GM19397 (cell line): ENCODE measurements around the gene VEGFA.
A peak's percentile ranks its signal among the peaks of the same experiment; 100 is the strongest.

Experiments
- ATAC-seq: cut with Tn5 transposase; IDR thresholded peaks from one replicate; pipeline ENCODE4 v1.9.1; 2021; ENCODE audit warnings: mild to moderate bottlenecking, moderate library complexity; ENCODE audit not compliant: unreplicated experiment

VEGFA gene

DNA sequence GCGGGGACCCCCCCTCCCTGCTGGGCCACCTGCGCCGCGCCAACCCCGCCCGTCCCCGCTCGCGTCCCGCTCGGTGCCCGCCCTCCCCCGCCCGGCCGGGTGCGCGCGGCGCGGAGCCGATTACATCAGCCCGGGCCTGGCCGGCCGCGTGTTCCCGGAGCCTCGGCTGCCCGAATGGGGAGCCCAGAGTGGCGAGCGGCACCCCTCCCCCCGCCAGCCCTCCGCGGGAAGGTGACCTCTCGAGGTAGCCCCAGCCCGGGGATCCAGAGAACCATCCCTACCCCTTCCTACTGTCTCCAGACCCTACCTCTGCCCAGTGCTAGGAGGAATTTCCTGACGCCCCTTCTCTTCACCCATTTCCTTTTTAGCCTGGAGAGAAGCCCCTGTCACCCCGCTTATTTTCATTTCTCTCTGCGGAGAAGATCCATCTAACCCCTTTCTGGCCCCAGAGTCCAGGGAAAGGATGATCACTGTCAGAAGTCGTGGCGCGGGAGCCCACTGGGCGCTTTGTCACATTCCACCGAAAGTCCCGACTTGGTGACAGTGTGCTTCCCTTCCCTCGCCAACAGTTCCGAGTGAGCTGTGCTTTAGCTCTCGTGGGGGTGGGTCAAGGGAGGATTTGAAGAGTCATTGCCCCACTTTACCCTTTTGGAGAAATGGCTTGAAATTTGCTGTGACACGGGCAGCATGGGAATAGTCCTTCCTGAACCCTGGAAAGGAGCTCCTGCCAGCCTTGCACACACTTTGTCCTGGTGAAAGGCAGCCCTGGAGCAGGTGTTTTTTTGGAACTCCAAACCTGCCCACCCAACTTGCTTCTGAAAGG is 2.1 kb downstream of the VEGFA start:
- ATAC-seq: peak; percentile 29

DNA sequence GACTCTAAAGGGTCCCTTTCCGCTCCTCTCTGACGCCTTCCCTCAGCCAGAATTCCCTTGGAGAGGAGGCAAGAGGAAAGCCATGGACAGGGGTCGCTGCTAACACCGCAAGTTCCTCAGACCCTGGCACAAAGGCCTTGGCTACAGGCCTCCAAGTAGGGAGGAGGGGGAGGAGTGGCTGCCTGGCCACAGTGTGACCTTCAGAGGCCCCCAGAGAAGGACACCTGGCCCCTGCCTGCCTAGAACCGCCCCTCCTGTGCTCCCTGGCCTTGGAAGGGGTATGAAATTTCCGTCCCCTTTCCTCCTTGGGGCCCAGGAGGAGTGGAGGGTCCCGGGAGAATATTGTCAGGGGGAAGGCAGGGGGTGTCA is 2.7 kb downstream of the VEGFA start:
- ATAC-seq: no peak

DNA sequence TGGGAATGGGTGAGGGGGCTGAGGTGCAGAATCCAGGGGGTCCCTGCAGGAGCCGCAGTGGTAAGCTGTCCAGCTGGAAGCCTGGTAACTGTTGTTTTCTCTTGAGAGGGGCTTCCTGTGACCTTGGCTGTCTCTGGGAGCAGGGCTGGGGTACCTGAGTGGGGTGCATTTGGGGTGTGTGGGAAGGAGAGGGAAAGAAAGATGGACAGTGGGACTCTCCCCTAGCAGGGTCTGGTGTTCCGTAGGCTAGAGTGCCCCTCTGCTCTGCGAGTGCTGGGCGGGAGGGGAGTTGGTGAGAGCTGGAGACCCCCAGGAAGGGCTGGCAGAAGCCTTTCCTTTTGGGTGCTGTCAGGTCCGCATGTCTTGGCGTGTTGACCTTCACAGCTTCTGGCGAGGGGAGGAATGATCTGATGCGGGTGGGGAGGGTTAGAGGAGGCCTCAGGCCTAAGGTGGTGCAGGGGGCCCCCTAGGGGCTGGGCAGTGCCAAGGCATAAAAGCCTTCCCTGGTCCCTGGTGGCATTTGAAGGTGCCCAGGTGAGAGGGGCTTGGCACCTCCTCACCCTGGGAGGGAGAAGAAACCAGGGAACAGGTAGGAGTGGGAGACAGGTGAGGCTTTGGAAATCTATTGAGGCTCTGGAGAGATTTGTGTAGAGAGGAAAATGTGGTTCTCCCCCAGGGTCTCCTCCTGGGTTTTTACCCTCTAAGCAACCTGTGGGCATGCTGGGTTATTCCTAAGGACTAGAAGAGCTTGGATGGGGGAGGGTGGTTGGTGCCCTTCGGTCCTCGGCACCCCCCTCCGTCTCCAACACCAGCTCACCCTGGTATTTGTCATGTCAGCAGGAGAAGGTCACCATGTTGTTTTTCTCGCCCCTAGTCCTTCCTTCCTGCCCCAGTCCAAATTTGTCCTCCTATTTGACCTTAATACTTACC is 3.3 kb downstream of the VEGFA start:
- ATAC-seq: no peak

DNA sequence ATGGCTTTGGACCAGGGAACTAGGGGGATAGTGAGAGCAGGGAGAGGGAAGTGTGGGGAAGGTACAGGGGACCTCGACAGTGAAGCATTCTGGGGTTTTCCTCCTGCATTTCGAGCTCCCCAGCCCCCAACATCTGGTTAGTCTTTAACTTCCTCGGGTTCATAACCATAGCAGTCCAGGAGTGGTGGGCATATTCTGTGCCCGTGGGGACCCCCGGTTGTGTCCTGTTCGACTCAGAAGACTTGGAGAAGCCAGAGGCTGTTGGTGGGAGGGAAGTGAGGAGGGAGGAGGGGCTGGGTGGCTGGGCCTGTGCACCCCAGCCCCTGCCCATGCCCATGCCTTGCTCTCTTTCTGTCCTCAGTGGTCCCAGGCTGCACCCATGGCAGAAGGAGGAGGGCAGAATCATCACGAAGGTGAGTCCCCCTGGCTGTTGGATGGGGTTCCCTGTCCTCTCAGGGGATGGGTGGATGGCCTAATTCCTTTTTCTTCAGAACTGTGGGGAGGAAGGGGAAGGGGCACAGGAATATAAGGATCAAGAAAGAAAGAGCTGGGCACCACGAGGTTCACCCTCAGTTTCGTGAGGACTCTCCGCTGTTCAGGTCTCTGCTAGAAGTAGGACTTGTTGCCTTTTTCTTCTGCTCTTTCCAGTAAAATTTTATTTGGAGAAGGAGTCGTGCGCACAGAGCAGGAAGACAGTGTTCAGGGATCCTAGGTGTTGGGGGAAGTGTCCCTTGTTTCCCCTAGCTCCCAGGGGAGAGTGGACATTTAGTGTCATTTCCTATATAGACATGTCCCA is 4.2 kb downstream of the VEGFA start:
- no peak for ATAC-seq

DNA sequence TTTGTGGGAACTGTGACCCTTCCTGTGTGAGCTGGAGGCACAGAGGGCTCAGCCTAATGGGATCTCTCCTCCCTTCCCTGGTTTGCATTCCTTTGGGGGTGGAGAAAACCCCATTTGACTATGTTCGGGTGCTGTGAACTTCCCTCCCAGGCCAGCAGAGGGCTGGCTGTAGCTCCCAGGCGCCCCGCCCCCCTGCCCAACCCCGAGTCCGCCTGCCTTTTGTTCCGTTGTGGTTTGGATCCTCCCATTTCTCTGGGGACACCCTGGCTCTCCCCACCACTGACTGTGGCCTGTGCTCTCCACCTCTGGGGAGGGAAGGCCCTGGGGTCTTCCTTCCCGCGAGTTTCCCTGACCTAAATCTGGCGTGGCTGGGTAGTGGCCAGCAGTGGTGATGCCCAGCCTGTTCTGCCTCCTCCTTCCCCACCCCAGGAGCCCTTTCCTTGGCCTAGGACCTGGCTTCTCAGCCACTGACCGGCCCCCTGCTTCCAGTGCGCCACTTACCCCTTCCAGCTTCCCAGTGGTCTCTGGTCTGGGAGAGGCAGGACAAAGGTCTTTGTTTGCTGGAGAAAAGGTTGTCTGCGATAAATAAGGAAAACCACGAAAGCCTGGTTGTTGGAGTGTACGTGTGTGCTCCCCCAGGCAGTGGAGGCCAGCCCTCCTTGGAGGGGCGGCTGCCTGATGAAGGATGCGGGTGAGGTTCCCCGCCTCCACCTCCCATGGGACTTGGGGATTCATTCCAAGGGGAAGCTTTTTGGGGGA is 4.9 kb downstream of the VEGFA start:
- no peak for ATAC-seq

DNA sequence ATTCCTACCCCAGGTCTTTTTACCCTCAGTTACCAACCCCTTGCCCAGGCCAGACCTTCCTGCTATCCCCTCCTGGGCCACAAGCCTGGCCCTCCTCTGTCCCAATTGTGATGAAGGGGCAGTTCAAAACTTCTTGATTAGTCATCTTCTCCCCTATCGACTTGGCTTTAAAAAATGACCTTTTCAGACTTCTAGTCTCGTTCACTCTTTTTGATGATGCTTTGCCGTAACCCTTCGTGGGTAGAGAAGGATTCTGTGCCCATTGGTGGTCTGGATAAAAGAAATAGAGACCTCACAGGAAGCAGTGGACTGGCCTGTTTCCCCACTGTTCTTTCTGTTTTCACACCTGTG is 5.5 kb downstream of the VEGFA start:
- ATAC-seq: no peak

DNA sequence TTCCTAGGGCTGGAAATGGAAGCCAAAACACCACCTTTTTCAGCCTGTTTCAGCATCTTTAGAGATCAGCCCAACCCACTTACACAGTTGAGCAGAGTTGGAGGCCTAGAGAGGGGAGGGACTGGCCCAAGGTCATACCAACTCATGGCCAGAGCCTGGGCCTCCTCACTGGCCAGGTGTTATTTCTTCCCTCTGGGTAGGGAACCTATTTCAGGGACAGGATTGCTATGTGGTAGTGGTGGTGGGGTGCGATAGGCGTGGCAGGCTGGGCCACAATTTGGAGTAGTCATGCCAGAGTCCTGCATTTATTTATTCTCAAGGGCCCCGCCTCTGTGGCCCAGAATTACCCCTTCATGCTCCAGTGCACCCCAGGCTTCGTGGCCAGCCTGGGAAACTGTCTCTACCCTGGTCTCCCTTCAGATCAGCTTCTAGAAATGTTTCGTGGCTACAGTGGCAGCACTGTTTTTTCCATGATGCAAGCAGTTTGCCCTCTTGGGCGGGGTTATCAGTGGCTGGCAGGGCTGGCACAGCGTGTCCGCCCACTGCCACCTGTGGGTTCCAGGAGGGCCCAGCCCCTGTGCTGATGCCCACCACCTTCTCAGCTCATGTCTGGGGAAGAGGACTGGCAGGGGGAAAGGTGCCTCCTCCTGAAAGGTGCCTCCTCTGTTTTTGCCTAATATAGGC is 6.2 kb downstream of the VEGFA start:
- no peak for ATAC-seq

DNA sequence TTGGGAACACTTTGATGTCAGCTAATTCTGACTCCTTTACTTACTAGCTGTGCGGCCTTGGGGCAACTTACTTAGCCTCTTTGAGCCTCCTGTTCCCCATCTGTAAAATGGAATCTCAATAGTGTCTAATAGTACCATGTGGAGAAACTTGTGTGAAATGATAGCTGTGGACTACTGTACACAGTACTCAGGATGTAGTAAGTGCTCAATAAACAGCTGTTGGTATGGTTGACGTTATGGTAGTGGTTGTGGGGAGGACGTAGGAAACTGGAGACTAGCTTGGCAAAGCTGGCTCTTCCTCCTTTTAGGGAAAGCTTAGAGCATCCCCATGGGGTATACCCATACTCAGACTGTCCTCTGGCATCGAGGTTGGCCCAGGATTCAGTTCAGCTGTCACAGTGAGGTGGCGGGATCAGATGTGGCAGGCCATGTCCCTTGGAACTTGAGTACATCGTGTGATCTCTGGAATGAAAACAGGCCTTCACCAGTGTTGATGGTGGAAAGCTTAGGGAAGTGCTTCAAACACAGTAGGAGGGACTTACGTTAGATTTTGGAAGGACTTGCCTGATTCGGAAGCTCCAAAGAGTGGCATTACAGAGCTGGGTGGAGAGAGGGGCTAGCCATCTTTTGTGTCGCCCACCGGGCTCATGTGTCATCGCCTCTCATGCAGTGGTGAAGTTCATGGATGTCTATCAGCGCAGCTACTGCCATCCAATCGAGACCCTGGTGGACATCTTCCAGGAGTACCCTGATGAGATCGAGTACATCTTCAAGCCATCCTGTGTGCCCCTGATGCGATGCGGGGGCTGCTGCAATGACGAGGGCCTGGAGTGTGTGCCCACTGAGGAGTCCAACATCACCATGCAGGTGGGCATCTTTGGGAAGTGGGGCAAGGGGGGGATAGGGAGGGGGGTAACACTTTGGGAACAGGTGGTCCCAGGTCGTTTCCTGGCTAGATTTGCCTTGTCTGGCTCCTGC is 7.1 kb downstream of the VEGFA start:
- no peak for ATAC-seq

DNA sequence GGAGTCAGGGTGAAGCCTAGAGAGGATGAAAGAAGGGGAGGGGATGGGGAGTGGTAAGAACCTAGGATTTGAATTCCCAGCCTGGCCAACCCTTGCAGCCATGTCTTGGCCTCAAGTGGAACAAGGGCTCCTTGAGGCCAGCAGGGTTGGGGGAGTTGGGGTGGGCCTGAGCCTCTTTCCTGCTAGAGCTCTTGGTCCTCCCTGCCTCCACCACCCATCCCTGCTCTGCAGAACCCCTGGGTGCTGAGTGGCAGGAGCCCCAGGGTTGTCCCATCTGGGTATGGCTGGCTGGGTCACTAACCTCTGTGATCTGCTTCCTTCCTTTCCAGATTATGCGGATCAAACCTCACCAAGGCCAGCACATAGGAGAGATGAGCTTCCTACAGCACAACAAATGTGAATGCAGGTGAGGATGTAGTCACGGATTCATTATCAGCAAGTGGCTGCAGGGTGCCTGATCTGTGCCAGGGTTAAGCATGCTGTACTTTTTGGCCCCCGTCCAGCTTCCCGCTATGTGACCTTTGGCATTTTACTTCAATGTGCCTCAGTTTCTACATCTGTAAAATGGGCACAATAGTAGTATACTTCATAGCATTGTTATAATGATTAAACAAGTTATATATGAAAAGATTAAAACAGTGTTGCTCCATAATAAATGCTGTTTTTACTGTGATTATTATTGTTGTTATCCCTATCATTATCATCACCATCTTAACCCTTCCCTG is 8.3 kb downstream of the VEGFA start:
- ATAC-seq: no peak

DNA sequence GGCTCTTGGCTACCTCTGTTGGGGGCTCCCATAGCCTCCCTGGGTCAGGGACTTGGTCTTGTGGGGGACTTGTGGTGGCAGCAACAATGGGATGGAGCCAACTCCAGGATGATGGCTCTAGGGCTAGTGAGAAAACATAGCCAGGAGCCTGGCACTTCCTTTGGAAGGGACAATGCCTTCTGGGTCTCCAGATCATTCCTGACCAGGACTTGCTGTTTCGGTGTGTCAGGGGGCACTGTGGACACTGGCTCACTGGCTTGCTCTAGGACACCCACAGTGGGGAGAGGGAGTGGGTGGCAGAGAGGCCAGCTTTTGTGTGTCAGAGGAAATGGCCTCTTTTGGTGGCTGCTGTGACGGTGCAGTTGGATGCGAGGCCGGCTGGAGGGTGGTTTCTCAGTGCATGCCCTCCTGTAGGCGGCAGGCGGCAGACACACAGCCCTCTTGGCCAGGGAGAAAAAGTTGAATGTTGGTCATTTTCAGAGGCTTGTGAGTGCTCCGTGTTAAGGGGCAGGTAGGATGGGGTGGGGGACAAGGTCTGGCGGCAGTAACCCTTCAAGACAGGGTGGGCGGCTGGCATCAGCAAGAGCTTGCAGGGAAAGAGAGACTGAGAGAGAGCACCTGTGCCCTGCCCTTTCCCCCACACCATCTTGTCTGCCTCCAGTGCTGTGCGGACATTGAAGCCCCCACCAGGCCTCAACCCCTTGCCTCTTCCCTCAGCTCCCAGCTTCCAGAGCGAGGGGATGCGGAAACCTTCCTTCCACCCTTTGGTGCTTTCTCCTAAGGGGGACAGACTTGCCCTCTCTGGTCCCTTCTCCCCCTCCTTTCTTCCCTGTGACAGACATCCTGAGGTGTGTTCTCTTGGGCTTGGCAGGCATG is 9.2 kb downstream of the VEGFA start:
- no peak for ATAC-seq

DNA sequence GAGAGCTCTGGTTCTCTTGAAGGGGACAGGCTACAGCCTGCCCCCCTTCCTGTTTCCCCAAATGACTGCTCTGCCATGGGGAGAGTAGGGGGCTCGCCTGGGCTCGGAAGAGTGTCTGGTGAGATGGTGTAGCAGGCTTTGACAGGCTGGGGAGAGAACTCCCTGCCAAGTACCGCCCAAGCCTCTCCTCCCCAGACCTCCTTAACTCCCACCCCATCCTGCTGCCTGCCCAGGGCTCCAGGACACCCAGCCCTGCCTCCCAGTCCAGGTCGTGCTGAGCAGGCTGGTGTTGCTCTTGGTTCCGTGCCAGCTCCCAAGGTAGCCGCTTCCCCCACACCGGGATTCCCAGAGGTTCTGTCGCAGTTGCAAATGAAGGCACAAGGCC is 9.8 kb downstream of the VEGFA start:
- ATAC-seq: no peak

DNA sequence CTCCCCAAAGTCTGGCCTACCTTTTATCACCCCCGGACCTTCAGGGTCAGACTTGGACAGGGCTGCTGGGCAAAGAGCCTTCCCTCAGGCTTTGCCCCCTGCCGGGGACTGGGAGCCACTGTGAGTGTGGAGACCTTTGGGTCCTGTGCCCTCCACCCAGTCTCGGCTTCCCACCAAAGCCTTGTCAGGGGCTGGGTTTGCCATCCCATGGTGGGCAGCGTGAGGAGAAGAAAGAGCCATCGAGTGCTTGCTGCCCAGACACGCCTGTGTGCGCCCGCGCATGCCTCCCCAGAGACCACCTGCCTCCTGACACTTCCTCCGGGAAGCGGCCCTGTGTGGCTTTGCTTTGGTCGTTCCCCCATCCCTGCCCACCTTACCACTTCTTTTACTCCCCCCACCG is 10.3 kb downstream of the VEGFA start:
- ATAC-seq: no peak

DNA sequence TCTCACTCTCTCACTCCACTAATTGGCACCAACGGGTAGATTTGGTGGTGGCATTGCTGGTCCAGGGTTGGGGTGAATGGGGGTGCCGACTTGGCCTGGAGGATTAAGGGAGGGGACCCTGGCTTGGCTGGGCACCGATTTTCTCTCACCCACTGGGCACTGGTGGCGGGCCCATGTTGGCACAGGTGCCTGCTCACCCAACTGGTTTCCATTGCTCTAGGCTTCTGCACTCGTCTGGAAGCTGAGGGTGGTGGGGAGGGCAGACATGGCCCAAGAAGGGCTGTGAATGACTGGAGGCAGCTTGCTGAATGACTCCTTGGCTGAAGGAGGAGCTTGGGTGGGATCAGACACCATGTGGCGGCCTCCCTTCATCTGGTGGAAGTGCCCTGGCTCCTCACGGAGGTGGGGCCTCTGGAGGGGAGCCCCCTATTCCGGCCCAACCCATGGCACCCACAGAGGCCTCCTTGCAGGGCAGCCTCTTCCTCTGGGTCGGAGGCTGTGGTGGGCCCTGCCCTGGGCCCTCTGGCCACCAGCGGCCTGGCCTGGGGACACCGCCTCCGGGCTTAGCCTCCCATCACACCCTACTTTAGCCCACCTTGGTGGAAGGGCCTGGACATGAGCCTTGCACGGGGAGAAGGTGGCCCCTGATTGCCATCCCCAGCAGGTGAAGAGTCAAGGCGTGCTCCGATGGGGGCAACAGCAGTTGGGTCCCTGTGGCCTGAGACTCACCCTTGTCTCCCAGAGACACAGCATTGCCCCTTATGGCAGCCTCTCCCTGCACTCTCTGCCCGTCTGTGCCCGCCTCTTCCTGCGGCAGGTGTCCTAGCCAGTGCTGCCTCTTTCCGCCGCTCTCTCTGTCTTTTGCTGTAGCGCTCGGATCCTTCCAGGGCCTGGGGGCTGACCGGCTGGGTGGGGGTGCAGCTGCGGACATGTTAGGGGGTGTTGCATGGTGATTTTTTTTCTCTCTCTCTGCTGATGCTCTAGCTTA is 11.2 kb downstream of the VEGFA start:
- ATAC-seq: no peak

DNA sequence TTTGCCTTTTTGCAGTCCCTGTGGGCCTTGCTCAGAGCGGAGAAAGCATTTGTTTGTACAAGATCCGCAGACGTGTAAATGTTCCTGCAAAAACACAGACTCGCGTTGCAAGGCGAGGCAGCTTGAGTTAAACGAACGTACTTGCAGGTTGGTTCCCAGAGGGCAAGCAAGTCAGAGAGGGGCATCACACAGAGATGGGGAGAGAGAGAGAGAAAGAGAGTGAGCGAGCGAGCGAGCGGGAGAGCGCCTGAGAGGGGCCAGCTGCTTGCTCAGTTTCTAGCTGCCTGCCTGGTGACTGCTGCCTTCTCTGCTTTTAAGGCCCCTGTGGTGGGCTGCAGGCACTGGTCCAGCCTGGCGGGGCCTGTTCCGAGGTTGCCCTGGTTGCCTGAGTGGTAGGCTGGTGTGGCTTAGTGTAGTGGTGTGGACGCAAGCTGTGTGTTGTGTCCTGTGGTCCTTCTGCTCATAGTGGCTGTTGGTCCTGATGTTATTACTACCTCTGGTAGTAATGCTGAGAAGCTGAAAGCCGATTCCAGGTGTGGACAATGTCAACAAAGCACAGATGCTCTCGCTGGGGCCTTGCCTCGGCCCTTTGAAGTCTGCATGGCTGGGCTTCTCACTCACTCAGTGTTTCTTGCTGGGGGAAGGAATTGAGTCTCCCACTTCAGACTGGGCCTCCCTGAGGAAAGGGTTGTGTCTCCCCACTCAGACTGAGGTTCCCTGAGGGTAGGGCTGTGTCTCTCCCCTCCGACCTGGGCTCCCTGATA is 12.1 kb downstream of the VEGFA start:
- ATAC-seq: no peak

DNA sequence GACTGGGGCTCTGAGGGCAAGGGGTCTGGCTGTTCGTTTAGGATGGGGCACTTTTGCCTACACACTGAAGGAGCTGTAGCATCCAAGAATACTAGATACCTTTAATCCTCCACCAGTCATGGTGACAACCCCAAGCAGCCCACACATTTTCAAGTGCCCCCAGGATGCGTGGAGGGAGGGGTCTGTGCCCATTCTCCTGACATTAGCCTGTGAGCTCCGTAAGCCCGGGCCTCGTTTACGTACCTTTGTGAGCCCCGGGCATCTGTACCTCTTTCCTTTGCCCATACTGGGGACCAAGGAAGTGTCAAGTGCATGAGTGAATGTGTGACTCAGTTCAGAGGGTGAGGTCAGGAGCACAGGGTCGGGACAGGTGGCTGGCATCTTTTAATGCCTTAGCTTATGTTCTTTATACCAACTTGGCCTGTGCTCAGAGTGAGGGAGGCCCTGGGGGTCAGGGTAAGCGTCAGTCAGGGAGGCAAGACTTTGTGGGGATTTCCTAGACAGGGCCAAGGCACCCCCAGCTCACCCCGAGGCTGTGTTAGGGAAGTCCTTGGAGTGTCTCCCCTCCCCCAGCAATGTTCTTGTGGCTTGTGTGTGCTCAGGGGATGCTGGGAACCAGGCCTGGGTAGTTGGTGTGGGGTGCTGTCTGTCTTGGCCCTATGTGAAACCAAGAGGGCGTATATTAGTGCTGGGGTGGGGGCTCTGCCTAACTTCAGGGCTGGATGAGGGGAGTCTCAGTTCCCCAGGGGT is 12.9 kb downstream of the VEGFA start:
- no peak for ATAC-seq
